Natural killer cell treated with Interleukin-12 subunit alpha and Interleukin-12 subunit beta and Interleukin-15 and Interleukin-18, amount 100 ng/mL, for 72 hours (primary cell): ENCODE data around the gene CTNNA2. TPM values are rescaled to one million over a fixed set of nuclear protein-coding genes. Genes with fewer than 3 reads are reported as not detected.

Experiments used
- ATAC-seq, 2 donors: fragments of 150-1000 bp; cut with Tn5 transposase in 1 of 2; sonication (Bioruptor Pico), chemical (Tn5 transposase) in 1 of 2; 2 replicates each; pipeline ENCODE4 v1.10.0; 2021
- DNase-seq: peaks from one replicate; pipeline ENCODE4 v3.0.0; 2022; ENCODE audit warnings: low spot score
- H3K27ac Mint-ChIP-seq, 2 donors: 1 replicate in 1 of 2; 2 replicates in 1 of 2; pipeline ENCODE4 v1.8.0; 2022; ENCODE audit warnings: mixed read lengths in 2 of 2, mild to moderate bottlenecking in 1 of 2, moderate library complexity in 1 of 2
- H3K27me3 Mint-ChIP-seq, 2 donors: 1 replicate in 1 of 2; 2 replicates in 1 of 2; pipeline ENCODE4 v1.8.0; 2022; ENCODE audit warnings: mixed read lengths in 2 of 2
- H3K36me3 Mint-ChIP-seq: one replicate; pipeline ENCODE4 v1.8.0; 2022; ENCODE audit warnings: mixed read lengths
- H3K4me1 Mint-ChIP-seq, 2 donors: 1 replicate in 1 of 2; 2 replicates in 1 of 2; pipeline ENCODE4 v1.8.0; 2022; ENCODE audit warnings: low read depth in 2 of 2, mixed read lengths in 2 of 2, mild to moderate bottlenecking in 1 of 2
- H3K4me3 Mint-ChIP-seq: one replicate; pipeline ENCODE4 v1.8.0; 2022; ENCODE audit warnings: mixed read lengths
- H3K9me3 Mint-ChIP-seq: 2 replicates; pipeline ENCODE4 v1.8.0; 2022; ENCODE audit warnings: mixed read lengths
- total RNA-seq, 2 donors: library from RNA; stranded (reverse); gene quantifications; one replicate each; pipeline ENCODE4 v1.2.3, GENCODE V29; 2022

The CTNNA2 gene
- total RNA-seq, 2 donors from 2014 or later = not detected

GRCh38 chr2:79750321-79750720, 237.5 kb downstream of the CTNNA2 start:
- ATAC-seq (no peak), DNase-seq (no peak)
- Mint-ChIP-seq H3K27ac (no peak overlapping the region), H3K27me3 (no peaks in the 10 kb centered on the region), H3K4me1 (no peaks in the 10 kb centered on the region), H3K4me3 (no peak overlapping the region), H3K36me3 (no peaks in the 10 kb centered on the region), H3K9me3 (peaks cover 24% of the 10 kb centered on the region)

GRCh38 chr2:79757526-79757925, 244.7 kb downstream of the CTNNA2 start:
- no peak overlapping the region for H3K27ac Mint-ChIP-seq
- no peak for DNase-seq
- no peaks in the 10 kb centered on the region for H3K36me3 Mint-ChIP-seq
- no peaks in the 10 kb centered on the region for H3K27me3 Mint-ChIP-seq
- H3K4me1 Mint-ChIP-seq = no peaks in the 10 kb centered on the region
- no peak overlapping the region for H3K4me3 Mint-ChIP-seq
- H3K9me3 Mint-ChIP-seq = peaks cover 8% of the 10 kb centered on the region
- no peak for ATAC-seq

- no peaks in the 10 kb centered on the region for H3K27me3 Mint-ChIP-seq
- H3K27ac Mint-ChIP-seq = no peak overlapping the region
- ATAC-seq = no peak
- no peaks in the 10 kb centered on the region for H3K36me3 Mint-ChIP-seq
- H3K4me1 Mint-ChIP-seq = no peaks in the 10 kb centered on the region
- DNase-seq = no peak
- H3K4me3 Mint-ChIP-seq = no peak overlapping the region
- peaks cover 6% of the 10 kb centered on the region for H3K9me3 Mint-ChIP-seq
These were observed 245.2 kb downstream of the CTNNA2 start for GRCh38 chr2:79758042-79758441.

- H3K4me3 Mint-ChIP-seq = no peak overlapping the region
These were observed 246.0 kb downstream of the CTNNA2 start for GRCh38 chr2:79758749-79759282.

GRCh38 chr2:79770926-79771325, 258.1 kb downstream of the CTNNA2 start:
- H3K27me3 Mint-ChIP-seq = no peaks in the 10 kb centered on the region
- no peak for DNase-seq
- H3K36me3 Mint-ChIP-seq = no peaks in the 10 kb centered on the region
- H3K4me3 Mint-ChIP-seq = no peak overlapping the region
- no peaks in the 10 kb centered on the region for H3K4me1 Mint-ChIP-seq
- H3K27ac Mint-ChIP-seq = no peak overlapping the region
- ATAC-seq = no peak
- H3K9me3 Mint-ChIP-seq = peaks cover 10% of the 10 kb centered on the region

More at GRCh38 chr2:79758749-79759282, 246.0 kb downstream of the CTNNA2 start:
- ATAC-seq (no peak), DNase-seq (no peak)
- Mint-ChIP-seq H3K36me3 (no peaks in the 10 kb centered on the region), H3K4me1 (no peaks in the 10 kb centered on the region), H3K27ac (no peak overlapping the region), H3K27me3 (no peaks in the 10 kb centered on the region), H3K9me3 (peaks cover 6% of the 10 kb centered on the region)

GRCh38 chr2:79771493-79771892, 258.6 kb downstream of the CTNNA2 start:
- ATAC-seq (no peak), DNase-seq (no peak)
- no peak overlapping the region for H3K4me3 Mint-ChIP-seq
- H3K27ac Mint-ChIP-seq = no peak overlapping the region
- H3K36me3 Mint-ChIP-seq = no peaks in the 10 kb centered on the region
- no peaks in the 10 kb centered on the region for H3K27me3 Mint-ChIP-seq
- H3K4me1 Mint-ChIP-seq = no peaks in the 10 kb centered on the region
- peaks cover 9% of the 10 kb centered on the region for H3K9me3 Mint-ChIP-seq

GRCh38 chr2:79774016-79774415, 261.2 kb downstream of the CTNNA2 start:
- no peaks in the 10 kb centered on the region for H3K36me3 Mint-ChIP-seq
- DNase-seq (no peak), ATAC-seq (no peak)
- no peaks in the 10 kb centered on the region for H3K27me3 Mint-ChIP-seq
- no peak overlapping the region for H3K4me3 Mint-ChIP-seq
- peaks cover 9% of the 10 kb centered on the region for H3K9me3 Mint-ChIP-seq
- H3K27ac Mint-ChIP-seq = no peak overlapping the region
- no peaks in the 10 kb centered on the region for H3K4me1 Mint-ChIP-seq

- H3K36me3 Mint-ChIP-seq = no peaks in the 10 kb centered on the region
- no peak for DNase-seq
- ATAC-seq = no peak
- no peaks in the 10 kb centered on the region for H3K27me3 Mint-ChIP-seq
- H3K9me3 Mint-ChIP-seq = peaks cover 14% of the 10 kb centered on the region
- H3K27ac Mint-ChIP-seq = no peak overlapping the region
- H3K4me1 Mint-ChIP-seq = no peaks in the 10 kb centered on the region
- no peak overlapping the region for H3K4me3 Mint-ChIP-seq
These were observed 263.6 kb downstream of the CTNNA2 start for GRCh38 chr2:79776461-79776860.

- Mint-ChIP-seq H3K36me3 (no peaks in the 10 kb centered on the region), H3K4me1 (no peaks in the 10 kb centered on the region), H3K27ac (no peak overlapping the region), H3K4me3 (no peak overlapping the region), H3K9me3 (peaks cover 12% of the 10 kb centered on the region), H3K27me3 (no peaks in the 10 kb centered on the region)
- ATAC-seq = no peak
- DNase-seq = no peak
These were observed 267.9 kb downstream of the CTNNA2 start for GRCh38 chr2:79780781-79781180.

- Mint-ChIP-seq H3K27ac (no peak overlapping the region), H3K27me3 (no peaks in the 10 kb centered on the region), H3K4me3 (no peak overlapping the region), H3K9me3 (peaks cover 17% of the 10 kb centered on the region), H3K4me1 (no peaks in the 10 kb centered on the region), H3K36me3 (no peaks in the 10 kb centered on the region)
- ATAC-seq = no peak
- no peak for DNase-seq
These were observed 270.0 kb downstream of the CTNNA2 start for GRCh38 chr2:79782576-79783452.

- H3K27me3 Mint-ChIP-seq = no peaks in the 10 kb centered on the region
- H3K9me3 Mint-ChIP-seq = peaks cover 12% of the 10 kb centered on the region
- no peak for DNase-seq
- H3K27ac Mint-ChIP-seq = no peak overlapping the region
- H3K4me1 Mint-ChIP-seq = no peaks in the 10 kb centered on the region
- H3K36me3 Mint-ChIP-seq = no peaks in the 10 kb centered on the region
- no peak overlapping the region for H3K4me3 Mint-ChIP-seq
- no peak for ATAC-seq
These were observed 276.3 kb downstream of the CTNNA2 start for GRCh38 chr2:79788952-79789651.

- DNase-seq (no peak), ATAC-seq (no peak)
- Mint-ChIP-seq H3K9me3 (peaks cover 12% of the 10 kb centered on the region), H3K27me3 (no peaks in the 10 kb centered on the region), H3K4me3 (no peak overlapping the region), H3K4me1 (no peaks in the 10 kb centered on the region), H3K27ac (no peak overlapping the region), H3K36me3 (no peaks in the 10 kb centered on the region)
These were observed 277.0 kb downstream of the CTNNA2 start for GRCh38 chr2:79789811-79790210.

- no peaks in the 10 kb centered on the region for H3K9me3 Mint-ChIP-seq
- no peaks in the 10 kb centered on the region for H3K27me3 Mint-ChIP-seq
- H3K27ac Mint-ChIP-seq = no peak overlapping the region
- no peaks in the 10 kb centered on the region for H3K4me1 Mint-ChIP-seq
- DNase-seq = no peak
- no peaks in the 10 kb centered on the region for H3K36me3 Mint-ChIP-seq
- no peak for ATAC-seq
- H3K4me3 Mint-ChIP-seq = no peak overlapping the region
These were observed 279.2 kb downstream of the CTNNA2 start for GRCh38 chr2:79792090-79792489.

GRCh38 chr2:79793006-79793405, 280.2 kb downstream of the CTNNA2 start:
- DNase-seq (no peak), ATAC-seq (no peak)
- Mint-ChIP-seq H3K9me3 (no peaks in the 10 kb centered on the region), H3K4me1 (no peaks in the 10 kb centered on the region), H3K27ac (no peak overlapping the region), H3K36me3 (no peaks in the 10 kb centered on the region), H3K4me3 (no peak overlapping the region), H3K27me3 (no peaks in the 10 kb centered on the region)
